Measurements from ENCODE around the gene PDE11A. TPM values are rescaled to one million over a fixed set of nuclear protein-coding genes. Genes with fewer than 3 reads are reported as not detected.

Gene PDE11A
- total and polyA plus RNA-seq, 2 experiments from 2014 or later: 1.7 to 3.6 TPM

DNA sequence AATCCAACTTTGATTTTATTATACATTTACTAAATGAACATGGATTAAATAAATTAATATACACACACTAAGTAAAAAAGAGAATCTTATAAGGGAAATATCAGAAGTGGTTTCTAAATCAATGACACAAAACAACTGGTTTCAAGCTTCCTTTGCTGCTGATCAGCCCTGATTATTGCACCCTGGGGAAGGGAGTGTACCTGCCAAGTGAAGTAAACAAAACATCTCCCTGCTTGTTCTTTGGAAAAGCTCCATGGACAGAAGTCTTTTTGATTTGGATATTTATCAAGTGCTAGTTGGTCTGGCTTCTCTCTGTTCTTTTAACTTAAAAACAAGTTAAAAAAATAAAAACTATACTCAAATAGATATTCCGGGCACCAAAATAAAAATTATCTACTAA lies 190.1 kb downstream of the PDE11A start:
- no peaks in the 10 kb centered on the region for H3K36me3 ChIP-seq
- no peaks in the 10 kb centered on the region for H3K9me3 ChIP-seq (ENCODE audit: low read depth)
- H3K27ac ChIP-seq: no peak overlapping the region
- H3K4me1 ChIP-seq (ENCODE audit: low read depth): peaks cover 6% of the 10 kb centered on the region
- DNase-seq (ENCODE audit: low read depth in 1 of 2, low spot score in 1 of 2): no peak
- no peaks in the 10 kb centered on the region for H3K27me3 ChIP-seq
- H3K4me3 ChIP-seq: no peak overlapping the region
- TF ChIP-seq, protein P1, sequence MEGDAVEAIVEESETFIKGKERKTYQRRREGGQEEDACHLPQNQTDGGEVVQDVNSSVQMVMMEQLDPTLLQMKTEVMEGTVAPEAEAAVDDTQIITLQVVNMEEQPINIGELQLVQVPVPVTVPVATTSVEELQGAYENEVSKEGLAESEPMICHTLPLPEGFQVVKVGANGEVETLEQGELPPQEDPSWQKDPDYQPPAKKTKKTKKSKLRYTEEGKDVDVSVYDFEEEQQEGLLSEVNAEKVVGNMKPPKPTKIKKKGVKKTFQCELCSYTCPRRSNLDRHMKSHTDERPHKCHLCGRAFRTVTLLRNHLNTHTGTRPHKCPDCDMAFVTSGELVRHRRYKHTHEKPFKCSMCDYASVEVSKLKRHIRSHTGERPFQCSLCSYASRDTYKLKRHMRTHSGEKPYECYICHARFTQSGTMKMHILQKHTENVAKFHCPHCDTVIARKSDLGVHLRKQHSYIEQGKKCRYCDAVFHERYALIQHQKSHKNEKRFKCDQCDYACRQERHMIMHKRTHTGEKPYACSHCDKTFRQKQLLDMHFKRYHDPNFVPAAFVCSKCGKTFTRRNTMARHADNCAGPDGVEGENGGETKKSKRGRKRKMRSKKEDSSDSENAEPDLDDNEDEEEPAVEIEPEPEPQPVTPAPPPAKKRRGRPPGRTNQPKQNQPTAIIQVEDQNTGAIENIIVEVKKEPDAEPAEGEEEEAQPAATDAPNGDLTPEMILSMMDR (IDR thresholded peaks at IDR 0.05; ENCODE audit: low read depth, low read length): no peak

DNA sequence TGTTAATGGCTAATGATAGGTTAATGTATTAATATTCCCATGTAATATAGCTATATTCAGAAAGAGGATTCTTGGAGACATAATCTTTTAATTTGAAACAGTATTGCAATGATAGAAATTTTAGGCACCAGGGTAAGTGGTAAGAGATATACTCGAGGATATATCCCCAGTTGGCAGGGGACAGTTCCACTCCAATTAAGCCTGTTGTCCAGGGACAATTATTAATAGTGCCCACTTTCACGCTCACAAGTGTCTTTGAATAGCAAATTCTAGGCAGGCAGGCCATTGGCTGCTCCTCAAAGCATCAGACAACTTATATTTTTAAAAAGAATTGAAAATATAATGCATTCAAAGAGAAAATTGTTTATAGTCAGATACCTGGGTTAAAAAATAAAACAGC lies 190.7 kb downstream of the PDE11A start:
- no peak for DNase-seq (ENCODE audit: low read depth in 1 of 2, low spot score in 1 of 2)
- Histone ChIP-seq H3K9me3 (ENCODE audit: low read depth) (no peaks in the 10 kb centered on the region), H3K27ac (no peak overlapping the region), H3K4me3 (no peak overlapping the region), H3K27me3 (no peaks in the 10 kb centered on the region), H3K4me1 (ENCODE audit: low read depth) (peaks cover 6% of the 10 kb centered on the region), H3K36me3 (no peaks in the 10 kb centered on the region)
- TF ChIP-seq, protein P1 (IDR thresholded peaks at IDR 0.05; ENCODE audit: low read depth, low read length): no peak

DNA sequence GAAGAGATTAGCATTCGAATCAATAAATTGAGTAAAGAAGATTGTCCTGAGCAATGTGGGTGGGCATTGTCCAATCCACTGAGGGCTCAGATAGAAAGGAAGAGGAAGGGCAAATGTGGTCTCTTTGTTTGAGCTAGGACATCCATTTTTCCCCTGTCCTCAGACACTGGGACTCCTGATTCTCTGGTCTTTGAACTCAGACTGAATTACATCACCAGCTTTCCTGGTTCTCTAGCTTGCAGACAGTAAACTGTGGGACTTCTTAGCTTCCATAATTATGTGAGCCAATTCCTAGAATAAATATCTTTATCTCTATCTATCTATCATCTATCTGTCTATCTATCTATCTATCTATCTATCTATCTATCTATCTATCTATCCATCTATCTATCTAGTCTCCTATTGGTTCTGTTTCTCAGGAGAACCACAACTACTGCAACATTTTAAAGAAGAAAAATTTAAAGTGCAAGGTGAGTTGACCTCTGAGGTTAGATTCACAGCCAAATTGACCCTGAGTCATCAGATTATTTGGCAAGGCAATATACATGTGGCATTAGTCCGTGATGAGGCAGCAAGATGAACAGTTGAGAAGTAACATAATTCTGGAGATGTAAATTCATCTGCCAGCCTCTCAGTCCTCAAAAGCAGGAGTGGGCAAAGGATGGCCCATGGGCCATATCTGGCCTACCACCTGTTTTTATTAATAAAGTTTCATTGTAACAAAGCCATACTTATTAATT lies 191.4 kb downstream of the PDE11A start:
- peaks cover 10% of the 10 kb centered on the region for H3K4me1 ChIP-seq (ENCODE audit: low read depth)
- TF ChIP-seq, protein P1 (IDR thresholded peaks at IDR 0.05; ENCODE audit: low read depth, low read length): no peak
- no peak overlapping the region for H3K4me3 ChIP-seq
- no peaks in the 10 kb centered on the region for H3K27me3 ChIP-seq
- no peak overlapping the region for H3K27ac ChIP-seq
- H3K9me3 ChIP-seq (ENCODE audit: low read depth): no peaks in the 10 kb centered on the region
- no peak for DNase-seq (ENCODE audit: low read depth in 1 of 2, low spot score in 1 of 2)
- no peaks in the 10 kb centered on the region for H3K36me3 ChIP-seq

DNA sequence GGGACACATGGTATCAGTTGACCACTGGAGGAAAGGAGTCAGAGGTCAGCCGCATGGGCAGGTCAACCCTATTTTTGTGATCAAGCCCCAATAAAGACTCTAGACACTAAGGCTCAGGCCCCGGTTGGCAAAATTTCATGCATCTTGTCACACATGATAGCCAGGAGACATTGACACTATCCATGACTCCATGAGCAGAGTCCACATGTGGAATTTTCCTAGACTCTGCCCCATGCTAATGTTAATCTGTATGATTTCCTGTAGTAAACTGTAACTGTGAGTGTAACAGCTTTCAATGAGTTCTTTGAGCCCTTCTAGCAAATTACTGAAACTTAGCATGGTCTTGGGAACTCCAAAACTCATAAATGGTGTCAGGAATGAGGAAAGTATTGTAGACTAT lies 192.3 kb downstream of the PDE11A start:
- TF ChIP-seq, protein P1 (IDR thresholded peaks at IDR 0.05; ENCODE audit: low read depth, low read length): no peak
- Histone ChIP-seq H3K4me1 (ENCODE audit: low read depth) (peaks cover 4% of the 10 kb centered on the region), H3K9me3 (ENCODE audit: low read depth) (no peaks in the 10 kb centered on the region), H3K27me3 (no peaks in the 10 kb centered on the region), H3K4me3 (no peak overlapping the region), H3K36me3 (no peaks in the 10 kb centered on the region), H3K27ac (no peak overlapping the region)
- no peak for DNase-seq (ENCODE audit: low read depth in 1 of 2, low spot score in 1 of 2)

DNA sequence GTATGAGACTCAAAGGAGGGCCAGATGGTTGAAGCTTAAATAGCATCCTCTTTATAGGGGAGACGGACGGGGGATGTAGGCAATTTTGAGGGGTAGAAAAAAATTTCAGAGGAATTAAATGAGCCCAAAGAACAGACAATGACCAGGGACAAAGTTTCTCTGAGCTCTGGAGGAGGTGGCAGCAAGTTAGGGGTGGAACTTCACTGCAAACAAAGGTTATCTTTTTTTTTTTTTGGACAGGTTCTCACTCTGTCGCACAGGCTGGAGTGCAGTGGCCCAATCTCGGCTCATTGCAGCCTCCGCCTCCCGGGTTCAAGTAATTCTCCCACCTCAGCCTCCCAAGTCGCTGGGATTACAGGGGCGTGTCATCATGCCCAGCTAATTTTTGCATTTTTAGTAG lies 195.6 kb downstream of the PDE11A start:
- Histone ChIP-seq H3K36me3 (no peaks in the 10 kb centered on the region), H3K27me3 (no peaks in the 10 kb centered on the region), H3K27ac (peak overlapping the region; percentile 42), H3K9me3 (ENCODE audit: low read depth) (no peaks in the 10 kb centered on the region), H3K4me3 (no peak overlapping the region), H3K4me1 (ENCODE audit: low read depth) (peaks cover 4% of the 10 kb centered on the region)
- TF ChIP-seq, protein P1 (IDR thresholded peaks at IDR 0.05; ENCODE audit: low read depth, low read length): no peak
- no peak for DNase-seq (ENCODE audit: low read depth in 1 of 2, low spot score in 1 of 2)
